Vagina (tissue), 2 donors: ENCODE results near the gene PLAU.

Source experiments
- POLR2A ChIP-seq, 2 donors: fragments of 450-650 bp; IDR thresholded peaks; one replicate each; pipeline ENCODE4 v1.6.1; 2017; ENCODE audit warnings: antibody characterized with exemption in 2 of 2, mild to moderate bottlenecking in 2 of 2, moderate library complexity in 2 of 2
- POLR2AphosphoS5 ChIP-seq, 2 donors: sonication (generic); formaldehyde crosslinking; IDR thresholded peaks; one replicate each; pipeline ENCODE4 v1.9.0; 2017; ENCODE audit warnings: antibody characterized with exemption in 2 of 2, mild to moderate bottlenecking in 2 of 2, low read depth in 1 of 2; ENCODE audit not compliant: insufficient read depth in 1 of 2
- TF ChIP-seq, protein P1 (sequence below), 3 experiments: fragments of 450-650 bp in 2 of 3; fragments of 200-600 bp in 1 of 3; sonication (generic) in 1 of 3; IDR thresholded peaks; one replicate each; pipeline ENCODE4 v1.5.1; 2017 to 2019; ENCODE audit warnings: antibody characterized with exemption in 3 of 3, mild to moderate bottlenecking in 2 of 3, moderate library complexity in 2 of 3

- TF ChIP-seq, protein P1, sequence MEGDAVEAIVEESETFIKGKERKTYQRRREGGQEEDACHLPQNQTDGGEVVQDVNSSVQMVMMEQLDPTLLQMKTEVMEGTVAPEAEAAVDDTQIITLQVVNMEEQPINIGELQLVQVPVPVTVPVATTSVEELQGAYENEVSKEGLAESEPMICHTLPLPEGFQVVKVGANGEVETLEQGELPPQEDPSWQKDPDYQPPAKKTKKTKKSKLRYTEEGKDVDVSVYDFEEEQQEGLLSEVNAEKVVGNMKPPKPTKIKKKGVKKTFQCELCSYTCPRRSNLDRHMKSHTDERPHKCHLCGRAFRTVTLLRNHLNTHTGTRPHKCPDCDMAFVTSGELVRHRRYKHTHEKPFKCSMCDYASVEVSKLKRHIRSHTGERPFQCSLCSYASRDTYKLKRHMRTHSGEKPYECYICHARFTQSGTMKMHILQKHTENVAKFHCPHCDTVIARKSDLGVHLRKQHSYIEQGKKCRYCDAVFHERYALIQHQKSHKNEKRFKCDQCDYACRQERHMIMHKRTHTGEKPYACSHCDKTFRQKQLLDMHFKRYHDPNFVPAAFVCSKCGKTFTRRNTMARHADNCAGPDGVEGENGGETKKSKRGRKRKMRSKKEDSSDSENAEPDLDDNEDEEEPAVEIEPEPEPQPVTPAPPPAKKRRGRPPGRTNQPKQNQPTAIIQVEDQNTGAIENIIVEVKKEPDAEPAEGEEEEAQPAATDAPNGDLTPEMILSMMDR (IDR thresholded peaks at IDR 0.05) = no peak
- TF ChIP-seq POLR2A (IDR thresholded peaks at IDR 0.05) (no peak), POLR2AphosphoS5 (IDR thresholded peaks at IDR 0.05; ENCODE audit: insufficient read depth in 1 of 2, low read depth in 1 of 2) (no peak)
These were observed 47.7 kb upstream of the PLAU start for GRCh38 chr10:73863039-73863817.
